K562 (cell line): Measurements from ENCODE around the gene NEK2.

ENCODE experiments used
- PATZ1 ChIP-seq: fragments of 250-450 bp; sonication (Bioruptor Pico); IDR thresholded peaks from 2 replicates; pipeline ENCODE4 v1.5.0; 2020; ENCODE audit warnings: mild to moderate bottlenecking, borderline replicate concordance
- ZNF232 ChIP-seq: sonication (generic); formaldehyde crosslinking; IDR thresholded peaks from 2 replicates; pipeline ENCODE4 v1.8.0; 2022; ENCODE audit warnings: mild to moderate bottlenecking, missing genetic modification reagents
- ZNF324 ChIP-seq: fragments of 250-450 bp; sonication (Bioruptor Pico); IDR thresholded peaks from 2 replicates; pipeline ENCODE4 v1.4.0; 2020; ENCODE audit warnings: mild to moderate bottlenecking
- TF ChIP-seq, protein P1 (sequence below), 2 experiments: fragments of 450-650 bp; formaldehyde crosslinking in 1 of 2; IDR thresholded peaks; 2 replicates each; pipeline versions ENCODE4 v1.4.0 to v1.6.1; 2014 to 2020; ENCODE audit warnings: mild to moderate bottlenecking in 2 of 2, borderline replicate concordance in 1 of 2, low read depth in 1 of 2

GRCh38 chr1:211722277-211723175, 47.1 kb upstream of the NEK2 start:
- TF ChIP-seq PATZ1: no peak
- no peak for TF ChIP-seq ZNF324 (CRISPR knock-in tag)
- TF ChIP-seq ZNF232 (CRISPR knock-in tag): no peak
- TF ChIP-seq, protein P1, sequence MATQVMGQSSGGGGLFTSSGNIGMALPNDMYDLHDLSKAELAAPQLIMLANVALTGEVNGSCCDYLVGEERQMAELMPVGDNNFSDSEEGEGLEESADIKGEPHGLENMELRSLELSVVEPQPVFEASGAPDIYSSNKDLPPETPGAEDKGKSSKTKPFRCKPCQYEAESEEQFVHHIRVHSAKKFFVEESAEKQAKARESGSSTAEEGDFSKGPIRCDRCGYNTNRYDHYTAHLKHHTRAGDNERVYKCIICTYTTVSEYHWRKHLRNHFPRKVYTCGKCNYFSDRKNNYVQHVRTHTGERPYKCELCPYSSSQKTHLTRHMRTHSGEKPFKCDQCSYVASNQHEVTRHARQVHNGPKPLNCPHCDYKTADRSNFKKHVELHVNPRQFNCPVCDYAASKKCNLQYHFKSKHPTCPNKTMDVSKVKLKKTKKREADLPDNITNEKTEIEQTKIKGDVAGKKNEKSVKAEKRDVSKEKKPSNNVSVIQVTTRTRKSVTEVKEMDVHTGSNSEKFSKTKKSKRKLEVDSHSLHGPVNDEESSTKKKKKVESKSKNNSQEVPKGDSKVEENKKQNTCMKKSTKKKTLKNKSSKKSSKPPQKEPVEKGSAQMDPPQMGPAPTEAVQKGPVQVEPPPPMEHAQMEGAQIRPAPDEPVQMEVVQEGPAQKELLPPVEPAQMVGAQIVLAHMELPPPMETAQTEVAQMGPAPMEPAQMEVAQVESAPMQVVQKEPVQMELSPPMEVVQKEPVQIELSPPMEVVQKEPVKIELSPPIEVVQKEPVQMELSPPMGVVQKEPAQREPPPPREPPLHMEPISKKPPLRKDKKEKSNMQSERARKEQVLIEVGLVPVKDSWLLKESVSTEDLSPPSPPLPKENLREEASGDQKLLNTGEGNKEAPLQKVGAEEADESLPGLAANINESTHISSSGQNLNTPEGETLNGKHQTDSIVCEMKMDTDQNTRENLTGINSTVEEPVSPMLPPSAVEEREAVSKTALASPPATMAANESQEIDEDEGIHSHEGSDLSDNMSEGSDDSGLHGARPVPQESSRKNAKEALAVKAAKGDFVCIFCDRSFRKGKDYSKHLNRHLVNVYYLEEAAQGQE (IDR thresholded peaks at IDR 0.05; ENCODE audit: borderline replicate concordance): 0 out of 2 replicates have a peak, but pooled peaks have one; percentile 24
- TF ChIP-seq, protein P1 (CRISPR knock-in tag; IDR thresholded peaks at IDR 0.05; ENCODE audit: low read depth): no peak
